IPS DF 4.7 (cell line): ENCODE measurements around the gene LCT.

Experiments used
- DNase-seq: peaks from one replicate; pipeline ENCODE4 v3.0.0-alpha.2; 2013; ENCODE audit warnings: low spot score; ENCODE audit errors: extremely low read depth

LCT gene

GRCh38 chr2:135743860-135744259 lies 93.1 kb downstream of the LCT start:
- no peak for DNase-seq

GRCh38 chr2:135742325-135742757 lies 94.6 kb downstream of the LCT start:
- DNase-seq: no peak

DNA sequence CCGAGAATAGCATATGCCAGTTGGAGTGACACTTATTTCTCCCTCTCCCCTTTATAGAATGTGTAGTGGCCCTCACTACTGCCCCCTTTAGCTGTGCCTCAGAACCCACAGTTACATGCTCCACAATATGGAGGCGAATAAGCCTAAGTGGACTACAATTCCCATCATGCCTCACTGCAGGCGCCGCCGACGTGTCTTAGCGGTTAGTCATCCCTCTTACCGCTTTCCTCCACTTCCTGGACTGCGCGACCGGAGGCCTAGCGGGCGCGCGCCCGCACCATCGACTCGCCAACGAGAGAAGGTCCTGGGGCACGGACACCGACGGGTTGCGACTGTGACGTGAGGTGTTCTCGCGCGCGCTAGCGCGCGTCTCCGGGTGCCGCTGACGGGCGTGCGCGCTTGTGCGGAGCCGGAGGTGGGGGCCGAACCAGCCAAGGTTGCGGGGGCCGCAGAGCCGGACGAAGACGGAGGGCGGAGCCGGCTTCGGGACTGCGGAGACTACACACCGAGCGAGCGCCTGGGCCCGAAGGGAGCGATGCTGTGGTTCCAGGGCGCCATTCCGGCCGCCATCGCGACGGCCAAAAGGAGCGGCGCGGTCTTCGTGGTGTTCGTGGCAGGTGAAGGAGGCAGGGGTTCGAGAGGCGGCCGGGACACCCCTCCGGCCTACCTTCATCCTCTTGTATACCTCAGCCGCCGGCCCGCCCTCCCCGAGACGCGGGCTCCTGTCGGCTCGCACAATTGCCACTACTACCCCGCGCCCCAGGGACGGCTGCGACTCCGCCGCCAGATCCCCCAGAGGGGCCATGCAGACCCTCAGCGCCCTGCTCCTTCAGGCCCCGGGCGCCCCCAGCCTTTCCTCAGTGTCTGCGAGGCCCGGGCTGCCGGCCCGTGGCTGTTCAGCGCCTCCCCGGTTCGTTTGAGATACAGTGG lies 95.3 kb downstream of the LCT start, which contains the start of gene UBXN4:
Gene UBXN4, plus strand, starts transcription at position 461 of the 930 bp plus-strand sequence. Its CDS starts 75 bp downstream, at position 536.
- peak; percentile 97 for DNase-seq

DNA sequence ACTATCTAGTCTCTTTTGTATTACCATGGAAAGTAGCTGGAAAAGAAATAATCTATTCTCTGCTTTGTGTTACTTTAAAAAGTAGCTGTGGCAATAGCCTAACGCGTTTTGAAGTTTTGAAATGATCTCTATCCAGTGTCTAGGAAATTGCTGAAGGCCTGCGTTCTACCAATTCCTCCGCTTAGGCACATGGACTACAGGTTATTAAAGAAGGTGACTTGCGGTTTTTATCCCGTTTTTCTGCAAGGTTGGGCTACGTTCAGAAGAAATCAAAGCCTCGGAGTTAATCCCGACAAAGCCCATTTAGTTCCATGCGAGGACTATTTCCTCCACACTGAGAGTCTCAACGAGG lies 96.0 kb downstream of the LCT start:
- DNase-seq: no peak

GRCh38 chr2:135740206-135740605 lies 96.8 kb downstream of the LCT start:
- no peak for DNase-seq
